ENCODE data around the gene ABCA2.

Gene ABCA2

GRCh38 chr9:136997371-136997770, 30.7 kb downstream of the ABCA2 start:
- H3K27me3 ChIP-seq (ENCODE audit: control insufficient read depth, insufficient read depth, low read length), result no peaks in the 10 kb centered on the region
- no peak overlapping the region for H3K4me3 ChIP-seq (ENCODE audit: low read depth, low read length)
- no peaks in the 10 kb centered on the region for H3K36me3 ChIP-seq (ENCODE audit: control insufficient read depth, insufficient read depth, low read length)
- H3K4me1 ChIP-seq, result no peaks in the 10 kb centered on the region
- no peak for TF ChIP-seq CTCF (IDR thresholded peaks at IDR 0.05)
- H3K9me3 ChIP-seq (ENCODE audit: control insufficient read depth, low read length), result no peaks in the 10 kb centered on the region
- H3K27ac ChIP-seq, result no peak overlapping the region
- H2AFZ ChIP-seq, result no peak overlapping the region
- no peak overlapping the region for H3K9ac ChIP-seq
- no peaks in the 10 kb centered on the region for H3K79me2 ChIP-seq
- no peak overlapping the region for H3K4me2 ChIP-seq (ENCODE audit: low read length)

- no peaks in the 10 kb centered on the region for H3K4me1 ChIP-seq
- no peak within 1 kb of the TSS for H2AFZ ChIP-seq
- no peaks in the 10 kb centered on the region for H3K36me3 ChIP-seq (ENCODE audit: control insufficient read depth, insufficient read depth, low read length)
- H3K79me2 ChIP-seq, result no peaks in the 10 kb centered on the region
- no peak for TF ChIP-seq CTCF (IDR thresholded peaks at IDR 0.05)
- H3K4me3 ChIP-seq (ENCODE audit: low read depth, low read length), result no peak within 1 kb of the TSS
- no peak within 1 kb of the TSS for H3K27ac ChIP-seq
- H3K9ac ChIP-seq, result no peak within 1 kb of the TSS
- no peak within 1 kb of the TSS for H3K4me2 ChIP-seq (ENCODE audit: low read length)
- H3K9me3 ChIP-seq (ENCODE audit: control insufficient read depth, low read length), result no peaks in the 10 kb centered on the region
- H3K27me3 ChIP-seq (ENCODE audit: control insufficient read depth, insufficient read depth, low read length), result no peaks in the 10 kb centered on the region
These were observed 31.4 kb downstream of the ABCA2 start, which contains the start of gene CLIC3 for GRCh38 chr9:136996361-136997292. Gene CLIC3, minus strand, starts transcription at chr9:136996568. Its CDS starts 25 bp downstream, at chr9:136996543.

- Histone ChIP-seq H2AFZ (no peak overlapping the region), H3K27ac (no peak overlapping the region), H3K9me3 (ENCODE audit: control insufficient read depth, low read length) (no peaks in the 10 kb centered on the region), H3K4me2 (ENCODE audit: low read length) (no peak overlapping the region), H3K4me1 (no peaks in the 10 kb centered on the region), H3K79me2 (no peaks in the 10 kb centered on the region), H3K36me3 (ENCODE audit: control insufficient read depth, insufficient read depth, low read length) (no peaks in the 10 kb centered on the region), H3K27me3 (ENCODE audit: control insufficient read depth, insufficient read depth, low read length) (no peaks in the 10 kb centered on the region), H3K9ac (no peak overlapping the region), H3K4me3 (ENCODE audit: low read depth, low read length) (no peak overlapping the region)
- no peak for TF ChIP-seq CTCF (IDR thresholded peaks at IDR 0.05)
These were observed 32.2 kb downstream of the ABCA2 start for GRCh38 chr9:136995772-136996311.

GRCh38 chr9:136995362-136995761, 32.7 kb downstream of the ABCA2 start:
- Histone ChIP-seq H3K4me1 (no peaks in the 10 kb centered on the region), H3K36me3 (ENCODE audit: control insufficient read depth, insufficient read depth, low read length) (no peaks in the 10 kb centered on the region), H3K4me2 (ENCODE audit: low read length) (no peak overlapping the region), H3K27ac (no peak overlapping the region), H3K79me2 (no peaks in the 10 kb centered on the region), H3K9me3 (ENCODE audit: control insufficient read depth, low read length) (no peaks in the 10 kb centered on the region), H3K4me3 (ENCODE audit: low read depth, low read length) (no peak overlapping the region), H2AFZ (no peak overlapping the region), H3K9ac (no peak overlapping the region), H3K27me3 (ENCODE audit: control insufficient read depth, insufficient read depth, low read length) (no peaks in the 10 kb centered on the region)
- TF ChIP-seq CTCF (IDR thresholded peaks at IDR 0.05), result no peak

Measured in parathyroid adenoma (tissue), 2 donors.